K562 (cell line): Measurements from ENCODE around the gene STRA8. TPM values are rescaled to one million over a fixed set of nuclear protein-coding genes. Genes with fewer than 3 reads are reported as not detected.

ENCODE experiments used
- HNRNPLL ChIP-seq: fragments of 200-400 bp; formaldehyde crosslinking; IDR thresholded peaks from 2 replicates; pipeline ENCODE4 v1.6.1; 2017; ENCODE audit warnings: low read length, low read depth, mild to moderate bottlenecking; ENCODE audit not compliant: poor library complexity, severe bottlenecking
- IRF2 ChIP-seq: sonication (generic); formaldehyde crosslinking; IDR thresholded peaks from 2 replicates; pipeline ENCODE4 v1.8.1; 2022; ENCODE audit warnings: mild to moderate bottlenecking, missing genetic modification reagents
- KDM2B ChIP-seq: fragments of 250-450 bp; sonication (Bioruptor Pico); IDR thresholded peaks from 2 replicates; pipeline ENCODE4 v1.8.0; 2021; ENCODE audit warnings: mild to moderate bottlenecking, moderate library complexity
- MCM5 ChIP-seq: fragments of 450-650 bp; IDR thresholded peaks from 2 replicates; pipeline ENCODE4 v1.6.1; 2016; ENCODE audit warnings: low read depth
- MYBL2 ChIP-seq, 2 experiments: fragments of 450-650 bp in 1 of 2; sonication (generic) in 1 of 2; formaldehyde crosslinking in 1 of 2; IDR thresholded peaks; 2 replicates each; pipeline versions ENCODE4 v1.6.1 to v1.8.1; 2017 to 2022; ENCODE audit warnings: borderline replicate concordance in 1 of 2, inconsistent platforms in 1 of 2, low read depth in 1 of 2, mild to moderate bottlenecking in 1 of 2, missing genetic modification reagents in 1 of 2, moderate library complexity in 1 of 2
- POLR2H ChIP-seq: IDR thresholded peaks from 2 replicates; pipeline ENCODE4 v1.6.1; 2016; ENCODE audit warnings: missing genetic modification characterization, low read depth, mild to moderate bottlenecking, control low read depth, missing compliant biosample characterization, moderate library complexity
- STAG1 ChIP-seq: sonication (generic); formaldehyde crosslinking; IDR thresholded peaks from 2 replicates; pipeline ENCODE4 v1.5.0; 2020; ENCODE audit warnings: missing genetic modification reagents, borderline replicate concordance
- ZEB2 ChIP-seq: fragments of 450-650 bp; IDR thresholded peaks from 2 replicates; pipeline ENCODE4 v1.6.1; 2016
- ZSCAN32 ChIP-seq: fragments of 450-650 bp; formaldehyde crosslinking; IDR thresholded peaks from 2 replicates; pipeline ENCODE4 v1.4.0; 2020; ENCODE audit warnings: mild to moderate bottlenecking, moderate library complexity
- polyA plus RNA-seq, 8 experiments: library from polyadenylated mRNA; depleted of rRNA in 4 of 8; stranded (reverse) in 5 of 8; unstranded in 3 of 8; fragments of >200 nt; fragmentation: Nextera tagmentation in 2 of 8; fragmentation: Illumina TruSeq in 1 of 8; extraction: Ambion mirVana in 2 of 8; extraction: Trizol in 1 of 8; gene quantifications; 2 replicates each; pipeline versions ENCODE4 v1.2.1 to v1.2.3, GENCODE V29; 2011 to 2014; ENCODE audit warnings: inconsistent platforms in 1 of 8, missing spikeins in 1 of 8
- total RNA-seq, 7 experiments: library from RNA; depleted of rRNA in 6 of 7; stranded (reverse); fragments of >200 nt in 6 of 7; fragmentation: Illumina TruSeq in 2 of 7; extraction: Trizol in 2 of 7; gene quantifications; 2 replicates each; pipeline versions ENCODE4 v1.2.1 to v1.2.3, GENCODE V29; 2011 to 2021; ENCODE audit warnings: low replicate concordance in 1 of 7
- TF ChIP-seq, protein P1 (sequence below): fragments of 200-400 bp; formaldehyde crosslinking; IDR thresholded peaks from 2 replicates; pipeline ENCODE4 v1.6.1; 2017; ENCODE audit warnings: mild to moderate bottlenecking, low read depth, low read length, moderate library complexity
- TF ChIP-seq, protein P2 (sequence below): sonication (generic); formaldehyde crosslinking; IDR thresholded peaks from 2 replicates; pipeline ENCODE4 v1.8.1; 2023; ENCODE audit warnings: mild to moderate bottlenecking, missing genetic modification reagents, moderate library complexity
- TF ChIP-seq, protein P3 (sequence below), 3 experiments: fragments of 200-800 bp in 1 of 3; fragments of 250-450 bp in 1 of 3; fragments of 450-650 bp in 1 of 3; sonication (Bioruptor Pico) in 1 of 3; sonication (Bioruptor generic) in 1 of 3; formaldehyde crosslinking in 1 of 3; IDR thresholded peaks; 2 replicates each; pipeline versions ENCODE4 v1.6.1 to v1.8.0; 2016 to 2022; ENCODE audit warnings: mild to moderate bottlenecking in 2 of 3, missing genetic modification characterization in 2 of 3, missing compliant biosample characterization in 1 of 3, moderate library complexity in 1 of 3

Gene STRA8
- total and polyA plus RNA-seq, 9 of the 15 experiments (the other 6 are each of a cell fraction or from before 2014, with no cell fraction given): not detected

DNA sequence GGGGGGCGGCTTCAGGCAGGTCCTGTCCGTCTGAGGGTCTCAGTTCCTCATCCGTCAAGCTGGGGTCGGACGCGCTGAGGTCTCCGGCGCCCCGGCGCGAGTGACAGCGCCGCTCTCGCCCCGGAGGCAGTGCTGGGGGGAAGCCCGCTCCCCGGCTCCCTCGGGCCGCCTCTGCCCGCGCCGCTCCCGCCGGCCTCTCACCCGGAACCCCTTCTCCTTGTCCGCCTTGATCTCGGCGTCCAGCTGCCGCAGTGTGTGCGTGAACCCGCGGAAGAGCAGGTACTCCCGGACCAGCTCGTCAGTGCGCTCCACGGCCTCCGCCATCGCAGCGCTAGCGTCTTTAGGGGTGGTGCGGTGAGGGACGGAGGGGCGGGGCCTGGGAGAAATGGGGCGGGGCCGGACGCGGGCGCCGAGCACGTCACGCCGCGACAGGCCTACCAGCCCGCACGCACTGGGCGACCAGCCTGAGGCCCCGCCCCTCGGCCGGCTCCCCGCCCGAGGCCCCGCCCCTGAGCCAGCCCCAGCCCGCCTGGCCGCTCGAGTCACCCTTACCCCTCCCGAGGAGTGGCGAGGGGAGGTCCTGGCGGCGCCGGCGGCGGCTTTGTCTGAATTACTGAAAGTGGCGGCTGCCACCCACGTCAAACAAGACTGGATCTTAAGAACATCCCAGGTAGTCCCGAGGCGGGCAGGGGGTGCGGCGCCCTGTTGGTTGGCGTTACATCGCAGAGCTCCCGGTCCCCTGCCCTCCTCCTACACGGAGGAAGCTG is 22.3 kb upstream of the STRA8 start, which contains the start of gene WDR91 (continued):
- TF ChIP-seq, protein P1, sequence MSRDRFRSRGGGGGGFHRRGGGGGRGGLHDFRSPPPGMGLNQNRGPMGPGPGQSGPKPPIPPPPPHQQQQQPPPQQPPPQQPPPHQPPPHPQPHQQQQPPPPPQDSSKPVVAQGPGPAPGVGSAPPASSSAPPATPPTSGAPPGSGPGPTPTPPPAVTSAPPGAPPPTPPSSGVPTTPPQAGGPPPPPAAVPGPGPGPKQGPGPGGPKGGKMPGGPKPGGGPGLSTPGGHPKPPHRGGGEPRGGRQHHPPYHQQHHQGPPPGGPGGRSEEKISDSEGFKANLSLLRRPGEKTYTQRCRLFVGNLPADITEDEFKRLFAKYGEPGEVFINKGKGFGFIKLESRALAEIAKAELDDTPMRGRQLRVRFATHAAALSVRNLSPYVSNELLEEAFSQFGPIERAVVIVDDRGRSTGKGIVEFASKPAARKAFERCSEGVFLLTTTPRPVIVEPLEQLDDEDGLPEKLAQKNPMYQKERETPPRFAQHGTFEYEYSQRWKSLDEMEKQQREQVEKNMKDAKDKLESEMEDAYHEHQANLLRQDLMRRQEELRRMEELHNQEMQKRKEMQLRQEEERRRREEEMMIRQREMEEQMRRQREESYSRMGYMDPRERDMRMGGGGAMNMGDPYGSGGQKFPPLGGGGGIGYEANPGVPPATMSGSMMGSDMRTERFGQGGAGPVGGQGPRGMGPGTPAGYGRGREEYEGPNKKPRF: no peak
- TF ChIP-seq STAG1 (CRISPR knock-in tag) (0 out of 2 replicates have a peak, but pooled peaks have one; percentile 11), HNRNPLL (peak; percentile 71), KDM2B (CRISPR knock-in tag) (peak; percentile 97; the same call in 1 of the 2 replicates), POLR2H (tag) (no peak), IRF2 (CRISPR knock-in tag) (no peak), MYBL2 (IDR thresholded peaks at IDR 0.05; ENCODE audit: low read depth) (no peak), MYBL2 (CRISPR knock-in tag; IDR thresholded peaks at IDR 0.05; ENCODE audit: borderline replicate concordance) (no peak), ZEB2 (no peak), ZSCAN32 (CRISPR knock-in tag) (no peak), MCM5 (no peak)
- TF ChIP-seq, protein P2, sequence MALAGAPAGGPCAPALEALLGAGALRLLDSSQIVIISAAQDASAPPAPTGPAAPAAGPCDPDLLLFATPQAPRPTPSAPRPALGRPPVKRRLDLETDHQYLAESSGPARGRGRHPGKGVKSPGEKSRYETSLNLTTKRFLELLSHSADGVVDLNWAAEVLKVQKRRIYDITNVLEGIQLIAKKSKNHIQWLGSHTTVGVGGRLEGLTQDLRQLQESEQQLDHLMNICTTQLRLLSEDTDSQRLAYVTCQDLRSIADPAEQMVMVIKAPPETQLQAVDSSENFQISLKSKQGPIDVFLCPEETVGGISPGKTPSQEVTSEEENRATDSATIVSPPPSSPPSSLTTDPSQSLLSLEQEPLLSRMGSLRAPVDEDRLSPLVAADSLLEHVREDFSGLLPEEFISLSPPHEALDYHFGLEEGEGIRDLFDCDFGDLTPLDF (CRISPR knock-in tag): no peak
- TF ChIP-seq, protein P3, sequence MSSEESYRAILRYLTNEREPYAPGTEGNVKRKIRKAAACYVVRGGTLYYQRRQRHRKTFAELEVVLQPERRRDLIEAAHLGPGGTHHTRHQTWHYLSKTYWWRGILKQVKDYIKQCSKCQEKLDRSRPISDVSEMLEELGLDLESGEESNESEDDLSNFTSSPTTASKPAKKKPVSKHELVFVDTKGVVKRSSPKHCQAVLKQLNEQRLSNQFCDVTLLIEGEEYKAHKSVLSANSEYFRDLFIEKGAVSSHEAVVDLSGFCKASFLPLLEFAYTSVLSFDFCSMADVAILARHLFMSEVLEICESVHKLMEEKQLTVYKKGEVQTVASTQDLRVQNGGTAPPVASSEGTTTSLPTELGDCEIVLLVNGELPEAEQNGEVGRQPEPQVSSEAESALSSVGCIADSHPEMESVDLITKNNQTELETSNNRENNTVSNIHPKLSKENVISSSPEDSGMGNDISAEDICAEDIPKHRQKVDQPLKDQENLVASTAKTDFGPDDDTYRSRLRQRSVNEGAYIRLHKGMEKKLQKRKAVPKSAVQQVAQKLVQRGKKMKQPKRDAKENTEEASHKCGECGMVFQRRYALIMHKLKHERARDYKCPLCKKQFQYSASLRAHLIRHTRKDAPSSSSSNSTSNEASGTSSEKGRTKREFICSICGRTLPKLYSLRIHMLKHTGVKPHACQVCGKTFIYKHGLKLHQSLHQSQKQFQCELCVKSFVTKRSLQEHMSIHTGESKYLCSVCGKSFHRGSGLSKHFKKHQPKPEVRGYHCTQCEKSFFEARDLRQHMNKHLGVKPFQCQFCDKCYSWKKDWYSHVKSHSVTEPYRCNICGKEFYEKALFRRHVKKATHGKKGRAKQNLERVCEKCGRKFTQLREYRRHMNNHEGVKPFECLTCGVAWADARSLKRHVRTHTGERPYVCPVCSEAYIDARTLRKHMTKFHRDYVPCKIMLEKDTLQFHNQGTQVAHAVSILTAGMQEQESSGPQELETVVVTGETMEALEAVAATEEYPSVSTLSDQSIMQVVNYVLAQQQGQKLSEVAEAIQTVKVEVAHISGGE (CRISPR knock-in tag; IDR thresholded peaks at IDR 0.05): peak in 2 of 3 experiments; percentile 27 to 75; a peak in 3 of 6 replicates
